ENCODE results near the gene UBE2B. TPM values are rescaled to one million over a fixed set of nuclear protein-coding genes. Genes with fewer than 3 reads are reported as not detected.

The UBE2B gene
- polyA plus RNA-seq, 1 of the 3 experiments (the other 2 are of a cell fraction): 24.3 TPM

- TF ChIP-seq IRF3 (IDR thresholded peaks at IDR 0.05; ENCODE audit: low read depth, low read length): no peak
- no peak for TF ChIP-seq RCOR1 (IDR thresholded peaks at IDR 0.05; ENCODE audit: low read length)
- no peak for TF ChIP-seq YY1 (IDR thresholded peaks at IDR 0.05; ENCODE audit: low read depth)
- 0 out of 2 replicates have a peak, but pooled peaks have one; percentile 27 for TF ChIP-seq ZBTB33 (IDR thresholded peaks at IDR 0.05; ENCODE audit: borderline replicate concordance, low read depth)
- TF ChIP-seq FOSL2 (IDR thresholded peaks at IDR 0.05; ENCODE audit: borderline replicate concordance, low read depth): peak; percentile 81; the same call in 1 of the 2 replicates
- TF ChIP-seq SIN3A (IDR thresholded peaks at IDR 0.05; ENCODE audit: borderline replicate concordance, low read depth, low read length): peak; percentile 30; the same call in 1 of the 2 replicates
Measured at GRCh38 chr5:134439210-134439654, 67.9 kb downstream of the UBE2B start (continued).

- no peaks in the 10 kb centered on the region for H4K20me1 ChIP-seq (ENCODE audit: insufficient read depth)
- ChIA-PET POLR2A (no interaction called here), CTCF (no interaction called here)
- H3F3A ChIP-seq (replicated peaks; ENCODE audit: insufficient read depth): peaks cover 42% of the 10 kb centered on the region
- no peaks in the 10 kb centered on the region for H3K79me2 ChIP-seq (ENCODE audit: insufficient read depth)
- H3K9ac ChIP-seq: no peak overlapping the region
- TF ChIP-seq EP300 (IDR thresholded peaks at IDR 0.05; ENCODE audit: borderline replicate concordance in 1 of 2, low read depth in 1 of 2, low read length in 1 of 2) (no peak), FOXJ3 (CRISPR knock-in tag; IDR thresholded peaks at IDR 0.05) (no peak)
- 77% methylated on average over 3 of the region's 3 CpGs for WGBS (ENCODE audit: low lambda C conversion rate)
- H3K9me2 ChIP-seq: no peaks in the 10 kb centered on the region
- H3K4me3 ChIP-seq (ENCODE audit: low read depth in 2 of 2, low read length in 1 of 2): no peak overlapping the region
- no peak overlapping the region for H2AFZ ChIP-seq (ENCODE audit: low read depth)
- no peak overlapping the region for H3K4me2 ChIP-seq
- no peak for DNase-seq
- H3K9me3 ChIP-seq: no peaks in the 10 kb centered on the region
- peaks cover 25 to 32% of the 10 kb centered on the region in 2 experiments; a peak in 3 of 4 replicates for H3K4me1 ChIP-seq (ENCODE audit: control insufficient read depth in 1 of 2, insufficient read depth in 2 of 2, low read depth in 1 of 2, low read length in 1 of 2)
- H3K27ac ChIP-seq (ENCODE audit: low read depth in 2 of 2, low read length in 1 of 2): no peak overlapping the region
- H3K36me3 ChIP-seq (replicated peaks in 1 of 2; ENCODE audit: control insufficient read depth in 1 of 2, insufficient read depth in 2 of 2, low read length in 1 of 2): no peaks in the 10 kb centered on the region
- H3K27me3 ChIP-seq (ENCODE audit: insufficient read depth): no peaks in the 10 kb centered on the region
Measured at GRCh38 chr5:134440201-134440755, 68.9 kb downstream of the UBE2B start.

Other genes starting within 250 kb of the UBE2B start
- 407 and 428 TPM in 2 replicates for gene SKP1, start 194.6 kb upstream of the UBE2B start, polyA plus RNA-seq (2012; rRNA removed)
- gene PPP2CA, start 145.5 kb upstream of the UBE2B start, polyA plus RNA-seq (2012; rRNA removed): 146 and 163 TPM in 2 replicates
- gene CDKL3, start 4.4 kb upstream of the UBE2B start, polyA plus RNA-seq (2012; rRNA removed): 1.4 and 1.9 TPM in 2 replicates
- gene CDKN2AIPNL, start 40.3 kb downstream of the UBE2B start, polyA plus RNA-seq (2012; rRNA removed): 23.3 and 29.4 TPM in 2 replicates
- 25.7 and 26.5 TPM in 2 replicates for gene JADE2, start 154.1 kb downstream of the UBE2B start, polyA plus RNA-seq (2012; rRNA removed)